Panc1 (cell line): ENCODE data around the gene PEX6. TPM values are rescaled to one million over a fixed set of nuclear protein-coding genes. Genes with fewer than 3 reads are reported as not detected.

ENCODE experiments used
- ATAC-seq: fragments of 200-7000 bp; cut with Tn5 transposase; 2 replicates; pipeline ENCODE4 v1.9.1; 2020; ENCODE audit warnings: mild to moderate bottlenecking, moderate library complexity
- BruUV-seq: library from RNA; stranded (reverse); fragments of 400-500 nt; replicated peaks from 2 replicates; lab custom pipeline; 2021; lab: Mats Ljungman, UMichigan
- CTCF ChIA-PET: fragments of 300-600 bp; sonication (Branson Sonifier 250); formaldehyde crosslinking; loops from one replicate; lab custom pipeline; 2022; ENCODE audit warnings: antibody characterized with exemption; lab: Charles Lee
- POLR2A ChIA-PET: fragments of 300-600 bp; sonication (Branson Sonifier 250); formaldehyde crosslinking; loops from one replicate; lab custom pipeline; 2022; ENCODE audit warnings: antibody characterized with exemption; lab: Charles Lee
- DNase-seq: peaks from one replicate; pipeline ENCODE4 v3.0.0-alpha.2; 2010; ENCODE audit warnings: low read depth, low spot score
- H3K27ac ChIP-seq: 2 replicates; pipeline ENCODE4 v1.5.1; 2011; ENCODE audit warnings: mild to moderate bottlenecking, low read length, inconsistent platforms
- H3K27me3 ChIP-seq: fragments of 200-500 bp; sonication (Bioruptor generic); 2 replicates; pipeline ENCODE4 v1.6.0; 2014; ENCODE audit warnings: low read length, inconsistent platforms; ENCODE audit not compliant: control insufficient read depth, insufficient read depth
- H3K36me3 ChIP-seq: fragments of 200-500 bp; sonication (Bioruptor generic); 2 replicates; pipeline ENCODE4 v1.5.1; 2014; ENCODE audit warnings: inconsistent platforms, mild to moderate bottlenecking, low read length, moderate library complexity; ENCODE audit not compliant: control insufficient read depth, insufficient read depth
- H3K4me1 ChIP-seq: 2 replicates; pipeline ENCODE4 v1.5.1; 2011; ENCODE audit warnings: inconsistent platforms, mild to moderate bottlenecking, low read length, moderate library complexity; ENCODE audit not compliant: control insufficient read depth, insufficient read depth
- H3K4me3 ChIP-seq, 2 experiments: 2 replicates each; pipeline ENCODE4 v1.5.1; 2011 to 2012; ENCODE audit warnings: low read depth in 2 of 2, low read length in 2 of 2, mild to moderate bottlenecking in 2 of 2, inconsistent platforms in 1 of 2, moderate library complexity in 1 of 2
- H3K9me3 ChIP-seq: fragments of 200-500 bp; sonication (Bioruptor generic); 2 replicates; pipeline ENCODE4 v1.5.1; 2014; ENCODE audit warnings: low read depth, mild to moderate bottlenecking, inconsistent platforms, low read length, moderate library complexity; ENCODE audit not compliant: control insufficient read depth, insufficient read depth
- POLR2AphosphoS5 ChIP-seq: IDR thresholded peaks from 2 replicates; pipeline ENCODE4 v1.6.1; 2012; ENCODE audit warnings: mild to moderate bottlenecking, low read depth, low read length, moderate library complexity
- SIN3A ChIP-seq: IDR thresholded peaks from 2 replicates; pipeline ENCODE4 v1.6.1; 2012; ENCODE audit warnings: low read depth, mild to moderate bottlenecking, low read length, moderate library complexity, borderline replicate concordance; ENCODE audit not compliant: insufficient read depth
- TCF7L2 ChIP-seq: IDR thresholded peaks from 2 replicates; pipeline ENCODE4 v1.6.1; 2011; ENCODE audit warnings: mild to moderate bottlenecking, low read depth, low read length, inconsistent platforms
- in situ Hi-C: cut with HindIII; loops from 2 replicates; pipeline ENCODE4 v1.10.0; 2016; ENCODE audit warnings: low sequenced_read_pairs, low pct_unique_long_range_greater_than_20kb
- intact Hi-C: fragments of 100-400 bp; cut with micrococcal nuclease; formaldehyde crosslinking; loops from one replicate; pipeline ENCODE4 v1.10.0; 2022; ENCODE audit not compliant: unreplicated experiment
- total RNA-seq: library from RNA; stranded (reverse); gene quantifications from one replicate; pipeline ENCODE4 v1.2.1, GENCODE V29; 2021; ENCODE audit not compliant: unreplicated experiment
- TF ChIP-seq, protein P1 (sequence below): fragments of 450-650 bp; IDR thresholded peaks from 2 replicates; pipeline ENCODE4 v1.5.1; 2017; ENCODE audit warnings: mild to moderate bottlenecking
- TF ChIP-seq, protein P2 (sequence below), 2 experiments: IDR thresholded peaks; 2 replicates each; pipeline ENCODE4 v1.6.1; 2011 to 2012; ENCODE audit warnings: low read depth in 2 of 2, control low read depth in 1 of 2, low read length in 1 of 2, mild to moderate bottlenecking in 1 of 2, moderate library complexity in 1 of 2; ENCODE audit not compliant: insufficient read depth in 1 of 2

PEX6 gene
- total RNA-seq, 1 experiment from 2014 or later, result 21.7 TPM

DNA sequence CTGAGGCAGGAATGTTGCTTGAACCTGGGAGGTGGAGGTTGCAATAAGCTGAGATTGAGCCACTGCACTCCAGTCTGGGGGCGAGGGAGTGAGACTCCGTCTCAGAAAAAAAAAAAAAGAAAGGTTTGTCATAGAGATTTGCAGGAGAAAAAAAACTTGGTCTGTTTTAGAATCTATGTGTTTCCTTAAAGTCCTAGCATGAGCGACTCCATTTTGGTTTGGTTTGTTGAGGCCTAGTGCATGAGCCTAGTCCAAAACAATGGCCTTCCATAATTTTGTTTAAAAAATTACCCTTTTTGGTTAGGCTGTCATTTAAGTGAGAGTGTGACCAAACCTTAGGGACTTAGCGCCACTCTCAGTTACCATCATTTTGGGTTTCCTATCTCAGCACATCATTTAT lies 26.6 kb downstream of the PEX6 start:
- POLR2A ChIA-PET, result no interaction called here

DNA sequence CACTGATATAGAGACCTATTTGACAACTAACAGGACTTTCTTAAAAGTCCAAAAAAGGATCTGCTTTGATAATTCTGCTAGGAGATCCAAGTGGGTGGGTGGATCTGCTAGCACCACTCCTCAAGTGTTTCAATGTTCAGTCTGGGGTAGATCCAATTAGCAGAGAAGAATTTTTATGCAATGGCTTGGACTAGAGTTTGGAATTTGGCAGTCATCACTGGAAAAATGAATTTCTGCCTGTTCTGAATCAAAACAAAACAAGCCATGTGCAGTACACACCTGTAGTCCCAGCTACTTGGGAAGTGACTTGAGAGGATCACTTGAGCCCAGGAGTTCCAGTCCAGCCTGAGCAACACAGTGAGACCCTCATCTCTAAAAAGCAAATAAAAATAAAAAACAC lies 31.0 kb downstream of the PEX6 start:
- ATAC-seq (no peak), DNase-seq (no peak)
- ChIA-PET CTCF (no interaction called here), POLR2A (no interaction called here)
- H3K4me1 ChIP-seq, result no peaks in the 10 kb centered on the region
- in situ Hi-C loops, result no loop called here
- H3K4me3 ChIP-seq, result no peak overlapping the region
- intact Hi-C loops, result no loop called here
- no peaks in the 10 kb centered on the region for H3K27me3 ChIP-seq
- no peaks in the 10 kb centered on the region for H3K9me3 ChIP-seq
- H3K27ac ChIP-seq, result no peak overlapping the region
- no peaks in the 10 kb centered on the region for H3K36me3 ChIP-seq
- BruUV-seq, result TSS peak; percentile 34
- TF ChIP-seq SIN3A (no peak), POLR2AphosphoS5 (no peak), TCF7L2 (no peak)
- TF ChIP-seq, protein P1, sequence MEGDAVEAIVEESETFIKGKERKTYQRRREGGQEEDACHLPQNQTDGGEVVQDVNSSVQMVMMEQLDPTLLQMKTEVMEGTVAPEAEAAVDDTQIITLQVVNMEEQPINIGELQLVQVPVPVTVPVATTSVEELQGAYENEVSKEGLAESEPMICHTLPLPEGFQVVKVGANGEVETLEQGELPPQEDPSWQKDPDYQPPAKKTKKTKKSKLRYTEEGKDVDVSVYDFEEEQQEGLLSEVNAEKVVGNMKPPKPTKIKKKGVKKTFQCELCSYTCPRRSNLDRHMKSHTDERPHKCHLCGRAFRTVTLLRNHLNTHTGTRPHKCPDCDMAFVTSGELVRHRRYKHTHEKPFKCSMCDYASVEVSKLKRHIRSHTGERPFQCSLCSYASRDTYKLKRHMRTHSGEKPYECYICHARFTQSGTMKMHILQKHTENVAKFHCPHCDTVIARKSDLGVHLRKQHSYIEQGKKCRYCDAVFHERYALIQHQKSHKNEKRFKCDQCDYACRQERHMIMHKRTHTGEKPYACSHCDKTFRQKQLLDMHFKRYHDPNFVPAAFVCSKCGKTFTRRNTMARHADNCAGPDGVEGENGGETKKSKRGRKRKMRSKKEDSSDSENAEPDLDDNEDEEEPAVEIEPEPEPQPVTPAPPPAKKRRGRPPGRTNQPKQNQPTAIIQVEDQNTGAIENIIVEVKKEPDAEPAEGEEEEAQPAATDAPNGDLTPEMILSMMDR, result no peak
- TF ChIP-seq, protein P2, sequence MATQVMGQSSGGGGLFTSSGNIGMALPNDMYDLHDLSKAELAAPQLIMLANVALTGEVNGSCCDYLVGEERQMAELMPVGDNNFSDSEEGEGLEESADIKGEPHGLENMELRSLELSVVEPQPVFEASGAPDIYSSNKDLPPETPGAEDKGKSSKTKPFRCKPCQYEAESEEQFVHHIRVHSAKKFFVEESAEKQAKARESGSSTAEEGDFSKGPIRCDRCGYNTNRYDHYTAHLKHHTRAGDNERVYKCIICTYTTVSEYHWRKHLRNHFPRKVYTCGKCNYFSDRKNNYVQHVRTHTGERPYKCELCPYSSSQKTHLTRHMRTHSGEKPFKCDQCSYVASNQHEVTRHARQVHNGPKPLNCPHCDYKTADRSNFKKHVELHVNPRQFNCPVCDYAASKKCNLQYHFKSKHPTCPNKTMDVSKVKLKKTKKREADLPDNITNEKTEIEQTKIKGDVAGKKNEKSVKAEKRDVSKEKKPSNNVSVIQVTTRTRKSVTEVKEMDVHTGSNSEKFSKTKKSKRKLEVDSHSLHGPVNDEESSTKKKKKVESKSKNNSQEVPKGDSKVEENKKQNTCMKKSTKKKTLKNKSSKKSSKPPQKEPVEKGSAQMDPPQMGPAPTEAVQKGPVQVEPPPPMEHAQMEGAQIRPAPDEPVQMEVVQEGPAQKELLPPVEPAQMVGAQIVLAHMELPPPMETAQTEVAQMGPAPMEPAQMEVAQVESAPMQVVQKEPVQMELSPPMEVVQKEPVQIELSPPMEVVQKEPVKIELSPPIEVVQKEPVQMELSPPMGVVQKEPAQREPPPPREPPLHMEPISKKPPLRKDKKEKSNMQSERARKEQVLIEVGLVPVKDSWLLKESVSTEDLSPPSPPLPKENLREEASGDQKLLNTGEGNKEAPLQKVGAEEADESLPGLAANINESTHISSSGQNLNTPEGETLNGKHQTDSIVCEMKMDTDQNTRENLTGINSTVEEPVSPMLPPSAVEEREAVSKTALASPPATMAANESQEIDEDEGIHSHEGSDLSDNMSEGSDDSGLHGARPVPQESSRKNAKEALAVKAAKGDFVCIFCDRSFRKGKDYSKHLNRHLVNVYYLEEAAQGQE (IDR thresholded peaks at IDR 0.05; ENCODE audit: insufficient read depth in 1 of 2, low read depth in 2 of 2, low read length in 1 of 2), result no peak

More for the DNA sequence above, 26.6 kb downstream of the PEX6 start:
- CTCF ChIA-PET, result no interaction called here
- H3K27me3 ChIP-seq, result no peaks in the 10 kb centered on the region
- no peak overlapping the region for H3K4me3 ChIP-seq
- no peaks in the 10 kb centered on the region for H3K36me3 ChIP-seq
- TF ChIP-seq, protein P1, result no peak
- TF ChIP-seq SIN3A (no peak), TCF7L2 (no peak), POLR2AphosphoS5 (no peak)
- TF ChIP-seq, protein P2 (IDR thresholded peaks at IDR 0.05; ENCODE audit: insufficient read depth in 1 of 2, low read depth in 2 of 2, low read length in 1 of 2), result no peak
- DNase-seq (no peak), ATAC-seq (no peak)
- no peak overlapping the region for H3K27ac ChIP-seq
- H3K4me1 ChIP-seq, result no peaks in the 10 kb centered on the region
- no TSS peak for BruUV-seq
- intact Hi-C loops, result no loop called here
- in situ Hi-C loops, result no loop called here
- no peaks in the 10 kb centered on the region for H3K9me3 ChIP-seq
